Measurements from ENCODE around the gene PCNT. TPM values are rescaled to one million over a fixed set of nuclear protein-coding genes. Genes with fewer than 3 reads are reported as not detected.

PCNT gene
- total RNA-seq, 1 donor from 2014 or later = 53.3 TPM

- peaks cover 18% of the 10 kb centered on the region for H3K36me3 Mint-ChIP-seq (ENCODE audit: insufficient read depth)
- no peaks in the 10 kb centered on the region for H3K9me3 Mint-ChIP-seq (ENCODE audit: low read depth)
- no peak overlapping the region for H3K4me3 Mint-ChIP-seq (ENCODE audit: low read depth)
- H3K27me3 Mint-ChIP-seq = no peaks in the 10 kb centered on the region
- no peaks in the 10 kb centered on the region for H3K4me1 Mint-ChIP-seq (ENCODE audit: low read depth)
- TF ChIP-seq, protein P1, sequence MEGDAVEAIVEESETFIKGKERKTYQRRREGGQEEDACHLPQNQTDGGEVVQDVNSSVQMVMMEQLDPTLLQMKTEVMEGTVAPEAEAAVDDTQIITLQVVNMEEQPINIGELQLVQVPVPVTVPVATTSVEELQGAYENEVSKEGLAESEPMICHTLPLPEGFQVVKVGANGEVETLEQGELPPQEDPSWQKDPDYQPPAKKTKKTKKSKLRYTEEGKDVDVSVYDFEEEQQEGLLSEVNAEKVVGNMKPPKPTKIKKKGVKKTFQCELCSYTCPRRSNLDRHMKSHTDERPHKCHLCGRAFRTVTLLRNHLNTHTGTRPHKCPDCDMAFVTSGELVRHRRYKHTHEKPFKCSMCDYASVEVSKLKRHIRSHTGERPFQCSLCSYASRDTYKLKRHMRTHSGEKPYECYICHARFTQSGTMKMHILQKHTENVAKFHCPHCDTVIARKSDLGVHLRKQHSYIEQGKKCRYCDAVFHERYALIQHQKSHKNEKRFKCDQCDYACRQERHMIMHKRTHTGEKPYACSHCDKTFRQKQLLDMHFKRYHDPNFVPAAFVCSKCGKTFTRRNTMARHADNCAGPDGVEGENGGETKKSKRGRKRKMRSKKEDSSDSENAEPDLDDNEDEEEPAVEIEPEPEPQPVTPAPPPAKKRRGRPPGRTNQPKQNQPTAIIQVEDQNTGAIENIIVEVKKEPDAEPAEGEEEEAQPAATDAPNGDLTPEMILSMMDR (IDR thresholded peaks at IDR 0.05; ENCODE audit: unreplicated experiment) = no peak
- DNase-seq (ENCODE audit: low spot score, unreplicated experiment) = no peak
- H3K27ac Mint-ChIP-seq = peak overlapping the region; percentile 69
Observed at GRCh38 chr21:46357335-46357604, 33.3 kb downstream of the PCNT start.

- Mint-ChIP-seq H3K4me3 (ENCODE audit: low read depth) (no peak overlapping the region), H3K36me3 (ENCODE audit: insufficient read depth) (peaks cover 19% of the 10 kb centered on the region), H3K9me3 (ENCODE audit: low read depth) (no peaks in the 10 kb centered on the region), H3K27me3 (no peaks in the 10 kb centered on the region), H3K27ac (peak overlapping the region; percentile 76), H3K4me1 (ENCODE audit: low read depth) (no peaks in the 10 kb centered on the region)
- TF ChIP-seq, protein P1 (IDR thresholded peaks at IDR 0.05; ENCODE audit: unreplicated experiment) = no peak
- DNase-seq (ENCODE audit: low spot score, unreplicated experiment) = no peak
Observed at GRCh38 chr21:46357684-46358425, 33.9 kb downstream of the PCNT start.

GRCh38 chr21:46361176-46361575 is 37.2 kb downstream of the PCNT start:
- DNase-seq (ENCODE audit: low spot score, unreplicated experiment) = no peak
- peaks cover 22% of the 10 kb centered on the region for H3K36me3 Mint-ChIP-seq (ENCODE audit: insufficient read depth)
- TF ChIP-seq, protein P1 (IDR thresholded peaks at IDR 0.05; ENCODE audit: unreplicated experiment) = no peak
- H3K4me1 Mint-ChIP-seq (ENCODE audit: low read depth) = no peaks in the 10 kb centered on the region
- H3K4me3 Mint-ChIP-seq (ENCODE audit: low read depth) = no peak overlapping the region
- H3K27me3 Mint-ChIP-seq = no peaks in the 10 kb centered on the region
- no peaks in the 10 kb centered on the region for H3K9me3 Mint-ChIP-seq (ENCODE audit: low read depth)
- no peak overlapping the region for H3K27ac Mint-ChIP-seq

GRCh38 chr21:46361935-46362334 is 38.0 kb downstream of the PCNT start:
- TF ChIP-seq, protein P1 (IDR thresholded peaks at IDR 0.05; ENCODE audit: unreplicated experiment) = no peak
- Mint-ChIP-seq H3K27ac (no peak overlapping the region), H3K36me3 (ENCODE audit: insufficient read depth) (peaks cover 26% of the 10 kb centered on the region), H3K4me3 (ENCODE audit: low read depth) (no peak overlapping the region), H3K4me1 (ENCODE audit: low read depth) (no peaks in the 10 kb centered on the region), H3K27me3 (no peaks in the 10 kb centered on the region), H3K9me3 (ENCODE audit: low read depth) (no peaks in the 10 kb centered on the region)
- DNase-seq (ENCODE audit: low spot score, unreplicated experiment) = no peak

DNA sequence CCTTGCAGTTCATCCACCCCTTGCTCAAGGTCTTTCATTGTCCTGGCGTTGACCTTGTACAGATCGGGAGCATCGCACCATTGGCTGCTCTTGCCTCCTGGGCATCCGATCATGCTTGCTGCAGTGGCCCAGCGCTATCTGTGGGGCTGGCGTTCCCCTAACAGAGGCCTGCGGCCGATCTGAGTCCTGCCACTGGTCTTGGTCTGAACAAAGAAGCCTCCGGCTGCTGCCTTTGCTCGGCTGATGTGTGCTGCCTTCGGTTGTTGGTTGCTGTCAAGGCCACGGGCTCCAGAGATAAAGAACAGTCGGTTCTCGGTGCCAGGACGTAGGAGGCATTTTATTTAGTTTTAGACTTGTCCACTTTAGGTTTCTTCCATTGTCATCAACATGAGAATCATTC is 39.0 kb downstream of the PCNT start:
- no peak overlapping the region for H3K27ac Mint-ChIP-seq
- no peaks in the 10 kb centered on the region for H3K9me3 Mint-ChIP-seq (ENCODE audit: low read depth)
- no peaks in the 10 kb centered on the region for H3K4me1 Mint-ChIP-seq (ENCODE audit: low read depth)
- H3K36me3 Mint-ChIP-seq (ENCODE audit: insufficient read depth) = peaks cover 23% of the 10 kb centered on the region
- H3K4me3 Mint-ChIP-seq (ENCODE audit: low read depth) = no peak overlapping the region
- TF ChIP-seq, protein P1 (IDR thresholded peaks at IDR 0.05; ENCODE audit: unreplicated experiment) = no peak
- no peaks in the 10 kb centered on the region for H3K27me3 Mint-ChIP-seq
- no peak for DNase-seq (ENCODE audit: low spot score, unreplicated experiment)
